Activated naive CD8-positive, alpha-beta T cell treated with anti-CD3 and anti-CD28 coated beads for 36 hours (primary cell): ENCODE data around the gene NOL9. TPM values are rescaled to one million over a fixed set of nuclear protein-coding genes. Genes with fewer than 3 reads are reported as not detected.

Experiments used
- DNase-seq: peaks from one replicate; pipeline ENCODE4 v3.0.0; 2021
- H3K27ac Mint-ChIP-seq: one replicate; pipeline ENCODE4 v1.8.0; 2022; ENCODE audit warnings: mild to moderate bottlenecking, moderate library complexity, mixed read lengths
- H3K27me3 Mint-ChIP-seq: one replicate; pipeline ENCODE4 v1.8.0; 2022; ENCODE audit warnings: mild to moderate bottlenecking, mixed read lengths
- H3K36me3 Mint-ChIP-seq: one replicate; pipeline ENCODE4 v1.8.0; 2021; ENCODE audit warnings: mild to moderate bottlenecking, mixed read lengths
- H3K4me1 Mint-ChIP-seq: one replicate; pipeline ENCODE4 v1.8.0; 2021; ENCODE audit warnings: mixed read lengths
- H3K4me3 Mint-ChIP-seq: one replicate; pipeline ENCODE4 v1.8.0; 2022; ENCODE audit warnings: mild to moderate bottlenecking, moderate library complexity, mixed read lengths
- H3K9me3 Mint-ChIP-seq: one replicate; pipeline ENCODE4 v1.8.0; 2022; ENCODE audit warnings: mixed read lengths
- total RNA-seq, 2 experiments: library from RNA; stranded (reverse); gene quantifications; one replicate each; pipeline ENCODE4 v1.2.3, GENCODE V29; 2021

NOL9 gene
- total RNA-seq, 2 experiments from 2014 or later: 54.1 to 55.1 TPM

GRCh38 chr1:6489799-6490180 lies 64.5 kb downstream of the NOL9 start:
- DNase-seq: peak; percentile 84
- Mint-ChIP-seq H3K27ac (peak overlapping the region; percentile 60), H3K27me3 (peaks cover 20% of the 10 kb centered on the region), H3K4me3 (peak overlapping the region; percentile 82), H3K9me3 (no peaks in the 10 kb centered on the region), H3K4me1 (peaks cover 25% of the 10 kb centered on the region), H3K36me3 (no peaks in the 10 kb centered on the region)

DNA sequence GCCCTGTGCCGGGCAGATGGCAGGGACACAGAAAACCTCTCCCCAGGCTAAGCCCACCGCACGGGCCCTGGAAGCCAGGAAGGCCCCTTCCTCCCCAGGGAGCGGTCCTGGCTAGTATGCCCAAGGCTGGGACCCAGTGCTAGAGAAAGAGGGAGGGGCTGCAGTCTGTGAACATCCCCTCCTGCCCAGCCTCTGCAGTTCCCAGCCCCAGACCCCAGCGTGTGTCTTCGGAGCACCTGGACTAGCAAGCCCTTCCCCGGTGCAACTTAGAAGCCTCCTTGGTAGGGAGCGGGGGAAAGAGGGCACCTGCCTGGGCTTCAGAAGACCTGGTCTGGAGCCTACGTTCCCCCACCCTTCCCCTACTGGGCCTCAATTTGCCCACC lies 64.9 kb downstream of the NOL9 start:
- DNase-seq: no peak
- Mint-ChIP-seq H3K9me3 (no peaks in the 10 kb centered on the region), H3K4me1 (peaks cover 25% of the 10 kb centered on the region), H3K4me3 (no peak overlapping the region), H3K27me3 (peaks cover 24% of the 10 kb centered on the region), H3K36me3 (no peaks in the 10 kb centered on the region), H3K27ac (no peak overlapping the region)

DNA sequence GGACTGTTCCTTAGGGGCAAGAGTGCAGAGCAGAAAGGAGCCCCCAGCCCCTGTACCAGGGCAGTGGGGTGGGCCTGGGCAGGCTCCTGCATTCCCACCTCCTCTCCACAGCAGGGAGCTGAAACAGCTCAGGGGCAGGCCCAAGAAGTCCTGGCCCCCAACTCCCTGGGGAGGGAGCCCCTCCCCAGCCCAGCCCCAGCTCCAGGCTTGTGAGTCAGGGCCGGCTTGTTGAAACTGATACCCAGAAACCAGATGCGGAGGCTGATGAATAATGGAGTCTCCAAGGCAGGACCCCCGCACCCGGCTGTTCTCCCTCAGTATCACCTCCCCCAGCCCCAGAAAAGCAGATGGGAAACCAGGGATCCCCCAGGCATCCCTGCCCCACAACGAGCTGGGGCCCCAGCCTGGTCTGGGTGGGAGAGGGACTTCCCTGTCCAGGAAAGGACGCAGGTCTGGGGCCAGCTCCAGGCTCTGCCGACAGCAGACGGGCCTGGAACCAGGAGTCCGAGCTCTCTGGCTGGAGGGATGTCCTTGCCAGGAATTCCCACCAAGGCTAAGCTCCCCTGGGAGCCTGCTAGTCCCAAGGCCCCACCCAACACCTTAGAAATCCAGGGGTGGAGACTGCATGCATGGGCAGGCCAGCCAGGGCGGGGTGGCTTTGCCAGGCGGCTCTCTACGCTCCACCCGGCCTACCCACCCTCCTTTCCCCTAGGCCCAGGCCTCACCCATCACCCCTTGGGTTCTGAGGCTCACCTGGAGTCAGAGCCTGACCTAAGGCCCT lies 65.5 kb downstream of the NOL9 start:
- H3K27me3 Mint-ChIP-seq: peaks cover 30% of the 10 kb centered on the region
- H3K4me3 Mint-ChIP-seq: no peak overlapping the region

GRCh38 chr1:6487804-6488484 lies 66.4 kb downstream of the NOL9 start:
- Mint-ChIP-seq H3K36me3 (no peaks in the 10 kb centered on the region), H3K4me3 (no peak overlapping the region), H3K9me3 (no peaks in the 10 kb centered on the region), H3K4me1 (peaks cover 22% of the 10 kb centered on the region), H3K27me3 (peaks cover 30% of the 10 kb centered on the region), H3K27ac (no peak overlapping the region)
- DNase-seq: no peak

More for the DNA sequence above, 65.5 kb downstream of the NOL9 start:
- no peaks in the 10 kb centered on the region for H3K9me3 Mint-ChIP-seq
- no peaks in the 10 kb centered on the region for H3K36me3 Mint-ChIP-seq
- H3K27ac Mint-ChIP-seq: no peak overlapping the region
- no peak for DNase-seq
- H3K4me1 Mint-ChIP-seq: peaks cover 25% of the 10 kb centered on the region

DNA sequence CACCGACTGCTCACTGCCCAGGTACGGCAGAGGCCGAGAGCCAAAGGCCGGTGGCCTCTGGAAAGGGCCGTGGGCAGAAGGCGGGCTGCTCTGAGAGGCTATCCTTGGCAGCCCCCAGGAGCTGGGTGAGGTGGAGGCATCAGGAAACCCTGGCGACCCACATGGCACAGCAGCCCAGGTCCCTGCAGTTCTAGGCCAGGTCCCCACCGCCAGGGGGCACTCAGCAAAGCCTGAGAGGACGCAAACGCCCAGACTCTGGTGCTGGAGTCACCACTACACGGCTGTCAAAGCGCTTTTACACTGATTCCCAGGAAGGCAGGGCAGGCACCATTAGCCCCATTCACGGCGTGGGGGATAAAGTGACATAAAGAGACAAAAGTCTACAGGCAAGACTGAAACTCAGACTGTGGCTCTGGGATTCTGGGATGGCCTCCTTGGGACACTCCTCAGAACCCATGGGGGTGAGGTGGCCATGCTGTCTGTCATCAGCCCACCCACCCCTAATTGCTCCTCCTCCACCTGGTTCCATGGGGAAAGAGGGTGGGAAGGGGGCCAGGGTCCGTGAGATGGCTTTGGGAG lies 67.8 kb downstream of the NOL9 start:
- Mint-ChIP-seq H3K27me3 (peaks cover 30% of the 10 kb centered on the region), H3K27ac (no peak overlapping the region), H3K4me3 (no peak overlapping the region), H3K9me3 (no peaks in the 10 kb centered on the region), H3K36me3 (no peaks in the 10 kb centered on the region), H3K4me1 (peaks cover 16% of the 10 kb centered on the region)
- DNase-seq: peak; percentile 86

GRCh38 chr1:6485168-6486101 lies 68.9 kb downstream of the NOL9 start:
- Mint-ChIP-seq H3K27me3 (peaks cover 30% of the 10 kb centered on the region), H3K4me3 (no peak overlapping the region), H3K9me3 (no peaks in the 10 kb centered on the region), H3K4me1 (peaks cover 10% of the 10 kb centered on the region), H3K27ac (no peak overlapping the region), H3K36me3 (no peaks in the 10 kb centered on the region)
- no peak for DNase-seq

DNA sequence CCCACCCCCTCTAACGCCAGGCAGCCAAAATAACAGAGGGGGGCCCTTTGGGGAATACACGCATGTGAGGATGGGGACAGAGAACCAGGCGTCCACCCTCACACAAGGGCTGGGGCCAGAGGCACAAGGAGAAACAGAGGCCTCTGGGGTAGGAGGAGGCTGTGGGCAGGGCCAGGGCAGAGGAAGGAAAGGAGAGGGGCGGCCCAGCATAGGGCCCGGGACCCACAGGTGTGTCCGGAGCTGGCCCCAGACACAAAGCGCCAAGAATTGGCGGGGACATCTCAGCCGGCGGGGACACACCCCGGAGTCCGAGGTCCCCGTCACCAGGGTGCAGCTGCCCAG lies 69.5 kb downstream of the NOL9 start:
- no peak for DNase-seq
- peaks cover 10% of the 10 kb centered on the region for H3K4me1 Mint-ChIP-seq
- H3K36me3 Mint-ChIP-seq: no peaks in the 10 kb centered on the region
- peaks cover 30% of the 10 kb centered on the region for H3K27me3 Mint-ChIP-seq
- no peak overlapping the region for H3K4me3 Mint-ChIP-seq
- no peak overlapping the region for H3K27ac Mint-ChIP-seq
- no peaks in the 10 kb centered on the region for H3K9me3 Mint-ChIP-seq

DNA sequence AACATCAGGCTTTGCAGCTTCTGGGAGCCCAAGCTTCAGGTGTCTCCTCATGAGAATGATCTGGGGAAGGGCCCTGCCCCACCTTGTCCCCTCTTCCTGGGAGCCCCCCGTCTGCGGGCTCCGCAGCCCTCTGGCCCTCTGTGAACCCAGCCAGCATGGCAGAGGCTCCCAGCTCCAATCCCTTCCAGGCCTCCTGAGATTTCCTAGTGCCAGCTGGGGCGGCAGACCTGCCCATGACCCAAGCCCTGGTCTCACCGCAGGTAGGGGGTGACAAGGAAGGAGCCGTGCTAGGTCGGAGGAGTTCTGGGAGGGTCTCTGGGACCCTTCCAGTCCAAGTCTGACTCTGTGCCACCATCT lies 70.6 kb downstream of the NOL9 start:
- Mint-ChIP-seq H3K9me3 (no peaks in the 10 kb centered on the region), H3K27ac (no peak overlapping the region), H3K4me3 (no peak overlapping the region), H3K36me3 (no peaks in the 10 kb centered on the region), H3K4me1 (peaks cover 10% of the 10 kb centered on the region), H3K27me3 (peaks cover 30% of the 10 kb centered on the region)
- DNase-seq: no peak

DNA sequence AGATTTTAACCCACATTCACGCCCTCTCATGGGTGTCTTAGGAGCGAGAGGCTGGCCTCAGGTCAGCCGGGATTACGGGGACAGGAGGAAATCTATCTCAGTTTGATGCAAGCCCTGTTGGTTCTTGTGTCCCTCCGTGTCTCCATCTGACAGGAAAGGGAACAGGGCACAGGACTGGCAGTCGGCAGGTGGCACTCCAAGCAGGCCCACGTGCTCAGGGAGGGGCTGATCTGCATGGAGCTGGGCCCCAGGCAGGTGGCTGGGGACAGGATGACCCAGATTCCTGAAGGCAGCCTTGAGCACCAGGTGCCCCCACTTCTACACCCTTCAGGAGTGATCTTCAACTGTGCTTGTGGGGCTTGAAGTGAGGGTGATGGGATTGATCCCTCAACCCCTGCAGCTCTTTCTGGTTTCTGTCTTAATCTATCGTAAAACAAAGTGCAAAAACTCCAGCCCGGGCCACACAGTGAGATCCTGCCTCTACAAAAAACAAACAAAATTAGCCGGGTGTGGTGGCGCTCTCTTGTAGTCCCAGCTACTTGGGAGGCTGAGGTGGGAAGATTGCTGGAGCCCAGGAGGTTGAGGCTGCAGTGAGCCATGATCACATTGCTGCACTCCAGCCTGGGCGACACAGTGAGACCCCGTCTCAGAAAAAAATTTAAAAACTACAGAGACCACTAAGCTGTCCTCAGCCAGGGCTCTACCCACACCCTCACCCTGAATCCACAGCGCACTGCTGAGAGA lies 71.1 kb downstream of the NOL9 start:
- no peak for DNase-seq
- Mint-ChIP-seq H3K4me3 (no peak overlapping the region), H3K4me1 (peaks cover 10% of the 10 kb centered on the region), H3K27me3 (peaks cover 30% of the 10 kb centered on the region), H3K27ac (no peak overlapping the region), H3K36me3 (no peaks in the 10 kb centered on the region), H3K9me3 (no peaks in the 10 kb centered on the region)

DNA sequence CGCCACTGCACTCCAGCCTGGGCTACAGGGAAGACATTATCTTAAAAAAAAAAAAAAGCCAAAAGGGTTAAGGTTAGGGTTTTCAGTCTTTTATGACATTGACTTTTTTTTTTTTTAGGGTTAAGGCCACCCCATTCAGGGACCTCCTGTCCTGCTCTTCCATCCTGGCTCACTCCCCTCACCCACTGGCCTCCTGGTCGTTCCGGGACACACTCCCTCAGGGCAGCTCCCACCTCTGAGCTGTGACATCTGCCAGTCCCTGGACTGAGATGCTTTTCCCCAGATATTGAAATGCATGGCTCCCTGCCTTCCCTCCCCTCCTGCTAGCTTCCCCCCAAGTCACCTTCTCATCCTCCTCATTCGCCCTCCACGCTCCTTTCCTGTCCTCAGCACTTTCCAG lies 72.5 kb downstream of the NOL9 start:
- Mint-ChIP-seq H3K4me3 (no peak overlapping the region), H3K4me1 (peaks cover 8% of the 10 kb centered on the region), H3K27ac (no peak overlapping the region), H3K27me3 (peaks cover 25% of the 10 kb centered on the region), H3K36me3 (no peaks in the 10 kb centered on the region), H3K9me3 (no peaks in the 10 kb centered on the region)
- no peak for DNase-seq

DNA sequence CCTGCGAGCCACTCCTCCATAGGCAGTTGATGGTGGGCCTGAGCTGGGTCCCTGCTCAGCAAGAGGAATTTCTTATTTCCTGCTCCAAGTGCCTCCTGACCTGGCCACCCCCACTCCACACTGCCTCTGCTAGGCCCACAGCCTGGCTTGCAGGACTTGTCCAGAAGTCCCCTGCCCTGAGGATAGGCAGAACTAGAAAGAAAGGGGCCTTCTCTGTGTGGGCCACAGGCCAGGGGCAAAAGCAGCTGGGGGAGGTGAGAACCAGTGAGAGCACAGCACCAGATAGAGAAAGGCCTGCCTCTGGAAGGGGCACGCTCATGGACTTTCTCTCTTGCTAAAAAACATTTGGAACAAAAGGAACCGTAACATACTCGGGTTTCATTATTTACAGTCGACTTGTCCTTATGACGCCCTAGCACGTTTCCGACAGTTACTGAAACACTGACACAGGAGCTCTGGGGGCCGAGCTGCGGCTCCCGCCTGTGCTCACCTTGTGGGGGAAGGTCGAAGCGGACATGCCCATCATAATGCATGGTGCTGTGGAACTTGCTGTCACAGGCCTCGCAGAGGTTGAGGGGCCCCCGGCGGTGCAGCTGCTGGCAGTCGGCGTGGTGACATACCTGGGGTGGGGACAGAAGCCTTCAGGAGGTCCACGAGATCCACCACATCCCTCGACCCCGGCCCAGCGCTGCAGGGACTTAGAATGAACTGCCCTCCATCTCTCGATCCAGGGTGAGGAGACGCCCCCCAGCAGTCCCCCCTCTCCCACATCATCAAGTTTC lies 77.1 kb downstream of the NOL9 start:
- no peak for DNase-seq
- H3K4me3 Mint-ChIP-seq: no peak overlapping the region
- H3K9me3 Mint-ChIP-seq: no peaks in the 10 kb centered on the region
- H3K27ac Mint-ChIP-seq: no peak overlapping the region
- H3K36me3 Mint-ChIP-seq: no peaks in the 10 kb centered on the region
- no peaks in the 10 kb centered on the region for H3K27me3 Mint-ChIP-seq
- H3K4me1 Mint-ChIP-seq: peaks cover 2% of the 10 kb centered on the region

DNA sequence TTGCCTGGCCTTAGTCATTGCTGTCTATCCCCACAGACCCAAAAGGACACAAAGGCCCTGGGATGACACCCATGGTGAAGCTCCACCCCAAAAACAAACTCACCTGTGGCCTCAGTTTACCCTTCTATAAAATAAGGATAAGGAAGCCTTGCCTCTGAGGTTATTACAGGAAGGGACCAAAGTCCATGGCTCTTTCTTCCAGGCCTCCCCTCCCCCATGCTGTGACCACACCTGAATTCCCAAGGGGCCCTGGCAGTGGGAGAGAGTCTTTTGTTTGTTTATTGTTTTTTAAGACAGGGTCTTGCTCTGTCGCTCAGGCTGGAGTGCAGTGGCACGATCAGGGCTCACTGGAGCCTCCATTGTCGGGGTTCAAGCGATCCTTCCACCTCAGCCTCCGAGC lies 77.8 kb downstream of the NOL9 start:
- H3K4me1 Mint-ChIP-seq: peaks cover 2% of the 10 kb centered on the region
- no peak overlapping the region for H3K27ac Mint-ChIP-seq
- no peaks in the 10 kb centered on the region for H3K9me3 Mint-ChIP-seq
- no peak overlapping the region for H3K4me3 Mint-ChIP-seq
- no peak for DNase-seq
- H3K36me3 Mint-ChIP-seq: no peaks in the 10 kb centered on the region
- H3K27me3 Mint-ChIP-seq: no peaks in the 10 kb centered on the region

GRCh38 chr1:6475381-6476133 lies 78.8 kb downstream of the NOL9 start:
- DNase-seq: peak; percentile 73
- Mint-ChIP-seq H3K27me3 (no peaks in the 10 kb centered on the region), H3K4me1 (peaks cover 2% of the 10 kb centered on the region), H3K4me3 (no peak overlapping the region), H3K36me3 (no peaks in the 10 kb centered on the region), H3K27ac (no peak overlapping the region), H3K9me3 (no peaks in the 10 kb centered on the region)
